ENCODE measurements around the gene RHOT2. TPM values are rescaled to one million over a fixed set of nuclear protein-coding genes. Genes with fewer than 3 reads are reported as not detected.

RHOT2 gene
- total and polyA plus RNA-seq, 10 of the 15 experiments (the other 5 are each of a cell fraction or from before 2014, with no cell fraction given) = 3.7 to 174 (median 69.8) TPM

GRCh38 chr16:723695-724094 is 55.8 kb downstream of the RHOT2 start:
- CTCF ChIA-PET = interaction anchor here (1.4 to 1.7 kb wide), 2 partner anchors 11 to 62 kb away, joined by 3 to 5 read pairs; no protein-coding TSS in a partner anchor
- no peaks in the 10 kb centered on the region for H4K20me1 ChIP-seq (ENCODE audit: control insufficient read depth, insufficient read depth)
- no peaks in the 10 kb centered on the region for H3K36me3 ChIP-seq (ENCODE audit: control insufficient read depth in 2 of 2, insufficient read depth in 2 of 2, low read length in 1 of 2)
- RAD21 ChIA-PET (ENCODE audit: unreplicated experiment) = interaction anchor here (2.3 kb wide), 1 partner anchor 12 kb away, joined by 6 read pairs; no protein-coding TSS in a partner anchor
- no peak overlapping the region for H3K4me3 ChIP-seq
- FAIRE-seq (no peak), ATAC-seq (no peak), DNase-seq (ENCODE audit: low read depth, low spot score) (no peak)
- no TSS peak for BruUV-seq (replicated peaks)
- 35% methylated on average over 9 of the region's 9 CpGs for WGBS (ENCODE audit: insufficient coverage, insufficient replicate concordance, low lambda C conversion rate, missing lambda C conversion rate)
- no peak overlapping the region for H2AFZ ChIP-seq (ENCODE audit: control insufficient read depth, low read depth, low read length)
- no peak overlapping the region for H3K27ac ChIP-seq (ENCODE audit: control insufficient read depth, insufficient read depth)
- SMC1A ChIA-PET (ENCODE audit: uncharacterized antibody, unreplicated experiment) = no interaction called here
- no peaks in the 10 kb centered on the region for H3K27me3 ChIP-seq (replicated peaks in 1 of 2; ENCODE audit: control insufficient read depth in 2 of 2, insufficient read depth in 2 of 2, low read length in 1 of 2)
- no peak overlapping the region for H3K4me2 ChIP-seq (ENCODE audit: control insufficient read depth, insufficient read depth)
- no peaks in the 10 kb centered on the region; the same call in none of the 2 replicates for H3K79me2 ChIP-seq (ENCODE audit: control insufficient read depth, insufficient read depth, low read length)
- H3K4me1 ChIP-seq (ENCODE audit: control insufficient read depth, insufficient read depth, low read length) = peaks cover 23% of the 10 kb centered on the region
- POLR2A ChIA-PET = interaction anchor here (0.5 to 6.3 kb wide), 3 partner anchors 12 to 156 kb away, joined by 3 to 60 read pairs (median 3); partner anchors contain the start of gene CIAO3
- no peak overlapping the region for H3K9ac ChIP-seq (ENCODE audit: control insufficient read depth, insufficient read depth, low read length)
- intact Hi-C loops (cut with micrococcal nuclease; ENCODE audit: unreplicated experiment) = no loop called here
- in situ Hi-C loops (cut with MboI) = no loop called here
- H3K9me3 ChIP-seq (replicated peaks; ENCODE audit: control insufficient read depth, insufficient read depth, low read length) = no peaks in the 10 kb centered on the region
- TF ChIP-seq NKRF (conservative IDR thresholded peaks at IDR 0.05) (no peak), YY1 (IDR thresholded peaks at IDR 0.05; ENCODE audit: low read depth, low read length) (no peak), NR2C2 (IDR thresholded peaks at IDR 0.05; ENCODE audit: borderline replicate concordance, control insufficient read depth, insufficient read length, low read depth) (no peak), POLR2AphosphoS2 (IDR thresholded peaks at IDR 0.05; ENCODE audit: low read depth, low read length) (no peak), ZBTB33 (IDR thresholded peaks at IDR 0.05) (no peak), ATF3 (IDR thresholded peaks at IDR 0.05; ENCODE audit: borderline replicate concordance, extremely low read depth, low read depth, low read length) (no peak), MYB (IDR thresholded peaks at IDR 0.05; ENCODE audit: borderline replicate concordance, low read depth, low read length) (no peak), ESRRA (IDR thresholded peaks at IDR 0.05; ENCODE audit: low read length) (no peak), NR2C1 (IDR thresholded peaks at IDR 0.05) (no peak), E2F4 (IDR thresholded peaks at IDR 0.05; ENCODE audit: low read depth, low read length) (no peak), MLLT1 (IDR thresholded peaks at IDR 0.05) (no peak), CBFB (IDR thresholded peaks at IDR 0.05; ENCODE audit: low read depth) (no peak), FOXM1 (IDR thresholded peaks at IDR 0.05; ENCODE audit: low read depth, low read length) (no peak)

All from GM12878 (cell line).